Renal cortical epithelial cell (primary cell): ENCODE data around the gene MRPL24. TPM values are rescaled to one million over a fixed set of nuclear protein-coding genes. Genes with fewer than 3 reads are reported as not detected.
"Not testable (repeated sequence)": the region's sequence is repeated elsewhere in the genome, so short reads cannot be mapped to it uniquely, and the experiment has no call there.

ENCODE experiments used
- DNase-seq: peaks from one replicate; pipeline ENCODE4 v3.0.0-alpha.2; 2011; ENCODE audit warnings: low read depth
- total RNA-seq: library from RNA; depleted of rRNA; stranded (reverse); fragments of >200 nt; gene quantifications from 2 replicates; pipeline ENCODE4 v1.2.3, GENCODE V29; 2014

MRPL24 gene
- total RNA-seq, 1 donor from 2014 or later = 26.3 TPM

DNA sequence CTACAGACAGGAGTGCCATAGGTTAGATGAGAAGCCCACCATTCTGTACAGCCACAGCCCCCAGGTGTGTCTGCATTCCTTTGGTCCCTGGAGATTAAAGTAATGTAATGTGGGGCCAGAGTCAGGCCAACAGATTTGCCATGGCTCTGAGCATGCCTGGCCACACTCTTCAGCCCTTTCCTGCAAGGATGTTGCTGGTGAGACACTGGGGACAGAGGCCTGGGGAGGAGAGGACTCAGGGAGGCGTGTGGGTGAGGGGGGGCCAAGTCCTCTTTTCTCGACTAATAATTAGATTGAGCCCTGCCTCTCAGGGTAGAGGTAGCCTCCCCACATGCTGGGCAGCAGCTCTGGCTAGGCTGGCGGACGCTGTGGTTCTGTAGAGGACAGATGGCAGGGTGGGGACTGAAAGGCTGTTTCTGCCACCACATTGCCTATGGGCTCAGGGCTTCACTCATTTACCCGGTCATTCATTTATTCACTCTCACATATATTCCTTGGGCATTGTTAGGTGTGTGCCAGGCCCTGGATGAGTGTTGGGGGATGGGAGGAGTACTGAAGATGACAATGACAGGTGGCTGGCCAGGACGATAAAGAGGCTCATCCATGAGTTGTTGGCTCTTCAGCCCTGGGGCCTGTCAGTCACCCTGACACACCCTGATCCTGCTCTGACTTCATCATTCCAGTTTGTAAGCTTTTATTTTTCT, 19.4 kb upstream of the MRPL24 start:
- no peak for DNase-seq

DNA sequence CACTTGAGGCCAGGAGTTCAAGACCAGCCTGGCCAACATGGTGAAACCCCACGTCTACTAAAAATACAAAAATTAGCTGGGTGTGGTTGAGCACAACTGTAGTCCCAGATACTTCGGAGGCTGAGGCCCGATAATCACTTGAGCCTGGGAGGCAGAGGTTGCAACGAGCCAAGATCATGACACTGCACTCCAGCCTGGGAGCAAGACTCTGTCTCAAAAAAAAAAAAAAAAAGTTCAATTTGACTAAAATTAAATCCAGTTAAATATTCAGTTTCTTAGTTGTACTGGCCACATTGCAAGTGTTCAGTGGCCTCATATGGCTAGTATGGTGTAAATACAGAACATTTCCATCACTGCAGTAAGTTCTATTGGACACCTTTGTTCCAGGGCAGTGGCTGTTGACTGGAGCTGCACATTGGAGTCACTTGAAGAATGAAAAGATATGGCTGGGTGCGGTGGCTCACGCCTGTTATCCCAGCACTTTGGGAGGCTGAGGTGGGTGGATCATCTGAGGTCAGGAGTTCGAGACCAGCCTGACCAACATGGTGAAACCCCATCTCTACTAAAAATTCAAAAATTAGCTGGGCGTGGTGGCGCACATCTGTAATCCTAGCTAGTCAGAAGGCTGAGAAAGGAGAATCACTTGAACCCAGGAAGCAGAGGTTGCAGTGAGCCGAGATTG, 16.8 kb upstream of the MRPL24 start:
- DNase-seq = not testable (repeated sequence)

DNA sequence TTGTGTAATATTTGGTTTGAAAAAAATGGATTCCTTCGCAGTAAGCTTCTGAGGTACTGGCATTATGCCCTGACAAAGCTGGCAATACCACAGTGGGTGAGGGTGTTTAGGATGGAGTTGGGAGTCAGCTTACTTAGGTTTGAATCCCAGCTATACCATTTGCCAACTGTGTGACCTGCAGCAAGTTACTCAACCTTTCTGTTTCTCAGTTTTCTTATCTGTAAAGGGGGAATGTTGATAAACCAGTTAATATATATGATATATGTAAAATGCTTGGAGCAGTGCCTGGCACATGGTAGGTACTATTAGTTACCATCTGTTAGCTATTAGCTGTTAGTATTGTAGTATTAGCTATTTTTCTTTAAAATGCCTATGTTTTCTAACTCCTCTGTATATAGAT, 15.5 kb upstream of the MRPL24 start:
- no peak for DNase-seq

DNA sequence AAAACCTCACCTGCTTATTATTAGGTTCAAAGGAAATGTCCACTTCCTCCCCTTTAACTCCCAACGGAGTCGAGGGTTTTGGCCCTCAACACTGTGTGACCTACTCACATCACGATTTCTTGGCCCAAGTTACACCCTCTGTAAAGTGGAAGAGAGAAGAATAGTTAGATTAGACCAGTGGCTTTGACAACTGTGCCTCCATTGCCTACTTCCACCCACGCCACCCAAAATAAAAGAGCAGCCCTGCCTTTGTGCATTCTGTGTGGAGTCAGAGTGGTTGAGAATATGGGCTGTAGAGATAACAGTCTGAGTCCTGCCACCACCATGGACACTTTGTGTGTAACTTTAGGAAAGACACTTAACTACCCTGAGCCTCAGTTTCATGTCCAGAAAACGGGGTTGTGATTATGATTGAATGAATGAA, 14.7 kb upstream of the MRPL24 start:
- DNase-seq = no peak

DNA sequence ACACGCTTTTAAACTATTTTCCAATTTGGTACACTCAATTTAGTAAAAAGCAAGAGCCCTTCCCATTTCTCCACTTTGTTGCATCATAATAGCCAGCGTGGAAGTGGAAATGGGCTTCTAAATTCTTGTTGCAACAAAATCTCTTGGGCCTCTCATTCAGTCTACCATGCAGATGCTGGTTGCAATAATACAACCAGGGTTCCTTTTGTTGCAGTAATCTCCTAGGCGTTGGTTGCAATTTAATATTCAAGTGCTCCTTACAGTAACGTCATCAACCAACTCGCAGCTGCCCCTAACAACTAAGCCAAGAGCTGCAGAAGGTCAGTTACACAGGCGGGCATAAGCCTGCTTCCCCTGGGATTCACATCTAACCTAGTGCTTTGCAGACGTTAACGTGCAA, 13.3 kb upstream of the MRPL24 start:
- DNase-seq = no peak

DNA sequence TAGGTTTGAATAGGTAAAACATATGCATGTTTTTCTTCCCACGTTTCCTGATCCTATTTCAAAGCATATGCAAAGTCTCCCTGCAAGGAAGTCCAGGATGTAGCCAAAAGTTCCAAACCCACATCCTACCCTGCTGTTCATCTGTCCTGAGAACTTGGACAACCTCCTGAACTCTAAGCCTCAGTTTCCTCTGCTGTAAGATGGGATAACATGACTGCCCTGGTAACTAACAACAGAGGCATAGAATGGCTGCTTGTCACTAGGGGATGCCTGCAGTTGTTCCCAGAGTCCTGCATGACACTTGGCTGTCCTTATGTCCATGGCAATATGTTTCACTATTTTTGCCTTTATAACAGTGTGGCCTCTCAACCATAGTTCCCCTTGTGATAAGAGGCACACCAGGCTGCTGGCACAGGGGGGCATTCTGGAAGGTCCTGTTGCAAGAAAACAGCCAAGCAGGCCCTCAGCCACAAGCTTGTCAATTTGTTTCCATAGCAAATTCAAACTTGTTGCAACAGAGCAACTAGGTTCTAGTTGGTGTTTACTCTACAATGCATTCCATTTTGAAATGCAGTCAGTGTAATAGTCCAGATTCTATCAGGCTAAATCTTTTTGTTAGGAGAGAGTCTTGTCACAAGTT, 12.1 kb upstream of the MRPL24 start:
- DNase-seq = peak; percentile 64

DNA sequence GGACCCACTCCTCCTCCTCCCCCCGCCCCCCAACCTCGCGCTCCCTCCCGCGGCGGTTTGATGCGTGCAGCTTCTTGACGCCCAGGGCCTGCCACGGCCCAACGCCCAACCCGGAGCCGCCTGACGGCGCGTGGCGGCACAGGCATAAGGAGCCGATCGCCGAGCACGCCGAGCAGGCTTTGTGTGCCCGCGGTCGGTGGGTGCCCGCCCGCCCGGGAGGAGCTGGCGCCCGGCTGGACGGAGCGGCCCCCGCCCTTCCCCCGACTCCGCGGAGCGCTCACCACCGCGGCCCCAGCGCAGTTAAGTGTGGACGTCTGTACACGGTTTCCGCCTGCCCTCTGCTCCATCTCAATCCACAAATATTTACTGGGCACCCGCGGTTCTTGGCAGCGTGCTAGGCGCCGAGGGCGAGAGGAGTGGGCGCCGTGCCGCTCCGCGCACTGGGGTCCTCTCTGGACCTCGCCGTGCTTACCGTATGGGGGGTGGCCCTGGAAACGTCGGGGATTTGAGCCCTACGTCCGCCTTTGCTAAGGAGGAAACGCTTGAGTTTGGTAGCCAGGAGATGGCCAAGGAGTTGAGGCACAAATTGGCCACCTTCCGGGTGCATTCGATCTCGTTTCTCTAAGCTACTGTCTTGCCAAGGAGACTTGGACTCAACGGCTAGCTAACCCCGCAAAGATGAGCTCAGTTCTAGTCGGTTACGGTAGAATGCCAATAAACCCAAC, 11.0 kb upstream of the MRPL24 start:
- peak; percentile 82 for DNase-seq

DNA sequence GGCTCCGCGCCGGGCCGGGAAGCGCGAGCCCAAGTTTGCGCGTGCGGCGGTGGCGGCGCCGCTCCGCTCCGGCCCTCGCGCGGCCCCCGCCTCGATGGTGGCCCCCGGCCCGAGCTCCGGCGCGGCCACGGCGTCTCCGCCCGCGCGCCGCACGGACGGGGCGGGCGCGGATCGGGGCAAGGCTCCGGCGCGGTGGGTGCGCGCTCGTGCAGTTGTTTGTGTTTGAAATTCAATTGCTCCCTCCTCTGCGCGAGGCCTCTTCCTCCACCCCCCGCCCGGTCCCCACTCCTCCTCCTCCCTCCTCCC, 10.5 kb upstream of the MRPL24 start, which contains the start of gene HDGF:
TSS of gene HDGF (minus strand) at position 225 of the 306 bp plus-strand sequence. CDS start 246 bp downstream, outside the sequence.
- no peak for DNase-seq

DNA sequence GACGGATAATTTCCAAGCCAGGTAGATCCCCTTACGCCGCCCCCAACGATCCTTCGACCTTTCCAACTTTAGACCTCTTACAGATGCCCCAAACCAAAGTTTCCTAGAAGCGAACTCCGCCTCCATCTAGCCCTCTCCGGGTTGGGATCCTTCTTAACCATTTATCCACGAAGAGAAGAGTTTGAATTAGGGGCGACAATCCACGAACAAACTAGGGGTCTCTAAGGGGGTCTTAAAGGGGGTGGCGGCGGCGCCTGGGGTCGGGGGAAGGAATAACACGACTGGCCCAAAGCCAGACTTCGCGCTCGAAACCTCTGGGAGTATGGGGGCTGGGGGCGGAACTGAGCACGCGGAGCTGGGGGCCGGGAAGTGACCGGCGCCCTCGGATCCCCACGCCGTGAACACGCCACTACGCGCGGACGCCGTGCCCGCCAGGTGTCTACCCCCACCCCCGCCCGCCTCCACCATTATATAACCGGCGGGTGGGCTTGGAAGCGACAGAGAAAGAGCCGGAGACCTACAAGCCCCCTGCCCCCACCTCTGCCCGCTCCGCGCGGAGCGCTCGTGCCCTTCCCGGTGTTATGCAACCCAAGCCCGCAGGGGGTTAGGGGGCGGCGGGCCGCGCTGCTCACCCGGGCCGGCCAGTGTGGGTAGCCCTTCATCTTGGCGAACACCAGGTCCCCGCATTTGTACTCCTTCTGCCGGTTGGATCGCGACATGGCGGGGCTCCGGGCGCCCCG, 10.0 kb upstream of the MRPL24 start:
- no peak for DNase-seq

DNA sequence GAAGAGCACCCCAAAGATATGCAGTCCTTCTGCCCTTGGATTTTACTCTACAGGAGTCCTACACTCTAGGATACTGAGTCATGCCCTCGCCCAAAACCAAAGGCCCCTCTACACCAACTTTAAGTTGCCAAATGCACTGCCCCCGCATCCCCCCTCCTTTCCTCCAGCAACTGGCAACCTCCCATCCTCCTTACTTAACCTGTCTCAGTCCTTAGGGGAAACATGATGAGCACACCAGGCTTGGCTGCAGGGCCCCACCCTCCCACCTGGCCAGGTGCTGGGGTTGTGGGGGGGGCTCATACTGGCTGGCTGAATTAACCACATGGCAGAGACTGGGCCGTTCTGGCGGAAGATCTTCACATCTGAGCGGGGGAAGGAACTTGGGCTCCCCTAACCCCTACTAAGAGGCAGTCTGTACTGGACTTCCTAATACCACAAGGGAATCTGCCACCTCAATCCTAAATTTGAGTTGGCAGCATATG, 9.3 kb upstream of the MRPL24 start:
- no peak for DNase-seq

DNA sequence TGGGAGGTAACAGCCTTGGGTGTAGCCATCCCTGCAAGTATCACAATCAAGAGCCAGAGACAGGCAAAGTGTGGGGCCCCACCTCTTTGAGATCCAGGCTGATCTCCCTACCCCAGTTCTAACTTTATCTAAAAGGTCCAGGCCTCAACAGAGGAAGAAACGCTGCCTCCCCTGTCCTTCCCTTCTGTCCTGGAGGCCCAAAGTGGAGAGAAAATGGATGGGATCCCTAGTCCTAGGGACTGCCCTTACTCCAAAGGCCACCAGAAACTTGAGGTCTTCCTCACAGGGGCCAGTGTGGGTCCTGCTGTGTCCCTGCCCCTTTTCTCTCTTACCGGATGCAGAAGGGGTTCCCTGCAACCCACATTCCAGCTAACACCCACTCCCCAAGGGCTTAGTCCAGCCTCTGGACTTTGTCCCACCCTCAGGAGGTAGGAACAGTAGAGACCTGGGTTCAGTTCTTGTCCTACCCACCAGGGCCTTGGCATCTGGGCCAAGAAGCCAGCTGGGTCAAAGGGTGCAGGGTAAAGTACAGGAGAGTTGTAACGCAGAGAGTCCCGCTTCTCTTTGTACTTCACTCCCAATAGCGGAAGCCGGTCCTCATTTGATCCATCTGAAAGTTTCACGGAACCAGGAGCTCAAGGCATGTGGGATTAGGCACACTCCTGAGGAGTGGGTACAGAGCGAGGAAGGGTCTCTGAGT, 8.7 kb upstream of the MRPL24 start:
- no peak for DNase-seq

DNA sequence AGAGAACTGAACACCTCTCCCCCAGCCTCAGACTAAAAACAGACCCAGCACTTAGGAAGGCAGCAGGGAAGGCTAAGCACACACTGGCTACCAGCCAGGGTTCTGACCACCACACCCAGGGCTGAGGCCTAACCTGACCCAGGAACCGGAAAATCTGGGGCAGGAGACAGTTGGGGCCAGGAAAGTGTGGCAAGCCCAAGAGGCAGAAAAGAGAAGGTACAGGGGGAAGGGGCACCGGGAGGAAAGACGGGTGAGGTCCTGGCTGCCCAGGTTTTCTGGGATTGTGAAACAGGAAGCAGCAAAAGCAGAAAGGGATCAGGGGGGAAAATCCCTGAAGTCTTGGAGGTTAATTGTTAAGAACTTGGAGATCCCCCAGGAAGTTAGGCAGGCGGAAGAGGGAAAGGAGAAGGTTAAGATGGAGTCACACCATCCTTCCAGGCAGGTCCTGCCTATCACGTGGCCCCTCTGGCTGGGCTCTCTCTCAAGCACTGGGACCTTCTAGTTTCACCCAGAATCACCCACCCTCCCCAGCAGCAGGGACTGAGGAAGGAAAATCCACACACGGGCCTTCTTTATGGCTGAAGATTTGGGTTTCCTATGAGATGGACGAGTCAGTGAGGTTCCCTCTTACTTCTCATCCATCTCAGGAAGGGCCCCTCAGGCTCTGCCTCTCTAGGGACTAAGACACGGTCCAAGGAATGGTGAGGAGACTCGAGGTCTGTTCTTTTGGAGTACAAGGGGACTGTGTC, 8.0 kb upstream of the MRPL24 start:
- DNase-seq = peak; percentile 95

DNA sequence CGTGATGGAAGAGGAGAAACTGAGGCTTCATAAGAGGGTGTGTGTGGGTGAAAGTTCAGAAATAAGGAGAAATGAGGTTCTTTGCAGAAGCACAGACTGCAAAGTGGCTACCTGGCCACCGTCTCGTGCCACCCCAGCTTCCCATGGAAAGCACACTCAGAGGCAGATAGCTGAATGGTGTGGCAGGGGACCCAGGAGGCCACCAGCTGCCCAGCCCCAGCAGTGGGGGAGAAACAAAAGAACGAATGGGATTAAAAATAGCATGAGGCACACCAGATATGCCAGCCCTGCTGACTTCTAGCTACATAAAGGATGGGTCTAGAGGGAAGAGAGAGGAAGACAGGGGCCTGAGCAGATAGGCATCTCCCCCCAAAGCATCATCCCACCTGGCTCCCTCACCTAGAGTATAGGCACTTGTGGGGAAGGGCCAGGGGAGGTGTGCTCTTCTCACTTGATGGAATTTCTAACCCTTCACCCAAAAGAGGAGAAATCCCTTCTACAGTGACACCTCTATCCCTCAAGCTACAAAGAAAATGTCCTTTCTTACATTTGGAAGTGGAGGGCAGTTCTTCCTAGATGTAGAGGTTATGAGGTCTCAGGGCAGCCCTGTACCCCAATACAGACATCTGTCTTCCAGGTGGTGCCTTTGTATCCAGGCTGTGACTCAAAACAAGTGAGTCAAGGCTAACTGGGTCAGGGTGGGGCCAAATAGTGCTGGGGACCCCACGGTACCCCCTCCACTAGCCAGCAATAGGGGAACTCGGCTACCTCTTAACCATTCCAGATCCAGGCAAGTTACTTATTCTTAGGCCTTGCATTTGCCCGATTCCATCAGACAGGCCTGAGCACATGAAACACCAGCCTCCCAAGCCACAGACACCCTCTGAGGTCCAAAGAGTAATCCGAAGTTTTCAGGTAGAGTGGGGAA, 7.1 kb upstream of the MRPL24 start:
- DNase-seq = no peak

DNA sequence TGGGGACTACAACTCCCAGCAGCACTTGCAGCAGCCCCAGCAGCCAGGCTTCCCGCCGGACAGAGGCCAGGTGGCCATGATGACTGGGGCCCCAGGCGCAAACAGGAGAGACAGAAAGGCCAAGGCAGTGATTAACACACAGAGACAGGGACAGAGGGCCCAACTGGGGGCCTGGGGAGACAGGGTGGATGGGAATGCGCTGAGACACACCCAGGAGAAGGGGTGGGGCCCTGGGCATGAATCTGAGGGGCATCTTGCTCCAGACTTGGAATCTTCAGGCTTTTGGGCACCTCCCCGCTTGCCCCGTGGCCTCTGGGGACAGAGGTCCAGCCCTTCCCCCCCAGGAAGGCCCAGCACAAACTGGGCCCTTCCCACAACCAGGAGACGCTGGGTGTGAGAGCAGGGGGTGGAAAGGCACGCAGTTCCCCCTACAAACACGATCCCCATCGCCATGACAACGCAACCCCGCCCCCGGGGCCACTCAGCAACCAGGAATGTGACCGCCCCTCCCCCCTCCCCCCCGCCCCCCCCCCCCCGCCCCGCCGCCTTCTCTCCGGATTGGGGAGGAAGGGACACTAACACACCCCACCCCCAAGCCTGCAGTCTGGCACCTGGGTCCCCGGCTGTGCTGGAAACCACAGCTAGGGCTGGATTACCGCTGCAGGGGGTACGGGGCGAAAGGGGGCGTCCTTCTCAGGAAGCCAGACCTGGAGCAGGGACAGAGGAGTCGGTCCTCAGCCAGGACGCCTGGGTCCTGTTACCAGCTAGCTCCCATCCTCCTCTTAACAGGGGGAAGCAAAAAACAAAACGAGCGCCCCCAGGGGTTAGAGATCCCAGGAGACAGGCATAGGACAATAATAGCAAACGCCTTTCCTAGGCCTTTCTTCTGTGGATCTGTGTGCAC, 6.1 kb upstream of the MRPL24 start:
- peak; percentile 89 for DNase-seq

DNA sequence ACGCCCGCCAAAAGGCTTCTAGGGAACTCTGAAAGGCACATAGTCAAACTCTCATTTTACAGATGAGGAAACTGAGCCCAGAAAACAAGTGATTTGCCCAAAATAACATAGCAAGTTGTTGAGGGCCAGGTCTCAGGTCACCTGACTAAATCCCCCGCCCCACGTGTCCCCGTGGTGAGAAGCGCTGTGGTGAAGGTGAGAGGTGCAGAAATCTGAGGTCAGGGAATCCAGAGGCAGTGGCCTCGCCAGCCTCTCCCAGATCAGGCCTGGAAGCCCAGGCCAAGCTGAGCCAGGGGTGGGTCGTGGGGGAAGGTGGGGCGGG, 5.5 kb upstream of the MRPL24 start:
- no peak for DNase-seq

DNA sequence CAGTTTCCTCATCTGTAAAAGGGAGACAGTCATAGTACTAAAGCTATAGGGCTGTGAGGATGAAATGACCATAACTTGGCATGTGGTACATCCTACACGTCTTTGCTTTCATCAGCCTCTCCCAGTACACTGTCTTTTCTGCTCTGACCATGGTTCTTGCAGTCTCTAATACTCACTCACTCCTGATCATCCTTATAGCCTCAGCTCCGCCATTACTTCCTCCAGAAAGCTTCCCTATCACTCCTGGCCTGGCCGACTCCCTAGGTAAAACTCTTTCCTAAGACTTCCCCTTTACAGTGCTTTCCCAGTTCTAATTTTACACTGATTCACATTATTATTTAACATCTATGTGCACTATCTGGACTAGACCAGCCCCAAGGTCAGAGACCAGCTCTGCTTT, 5.0 kb upstream of the MRPL24 start:
- DNase-seq = no peak

DNA sequence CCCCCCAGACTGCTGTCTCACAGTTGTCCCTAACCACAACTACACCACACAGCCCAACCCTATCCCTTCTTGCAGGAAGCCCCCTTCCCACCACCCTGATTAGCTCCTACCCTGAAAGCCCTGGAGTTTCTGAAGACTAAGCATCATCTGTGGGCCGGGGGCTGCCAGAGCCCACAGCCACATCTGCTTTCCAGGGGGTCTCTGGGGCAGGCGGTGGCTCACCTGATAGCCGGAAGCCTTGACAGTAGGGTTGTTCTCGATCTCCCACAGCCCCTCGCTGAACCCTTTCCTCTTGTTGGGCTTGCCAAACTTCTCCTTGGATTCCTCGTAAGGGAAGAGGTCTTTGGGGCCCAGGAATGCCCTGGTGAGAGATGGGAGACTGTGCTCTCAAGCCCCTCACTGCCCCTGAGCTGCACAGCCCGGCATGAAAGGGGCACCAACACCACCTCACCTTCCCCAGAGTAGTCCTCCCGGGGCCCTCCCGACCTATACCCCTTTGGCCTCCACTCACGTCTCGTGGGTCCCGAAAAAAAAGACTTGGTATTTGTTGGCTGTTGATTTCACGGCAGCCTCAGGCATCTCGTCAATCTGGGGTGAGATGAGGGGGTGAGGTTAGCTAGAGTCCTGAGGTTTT, 4.0 kb upstream of the MRPL24 start:
- DNase-seq = no peak

DNA sequence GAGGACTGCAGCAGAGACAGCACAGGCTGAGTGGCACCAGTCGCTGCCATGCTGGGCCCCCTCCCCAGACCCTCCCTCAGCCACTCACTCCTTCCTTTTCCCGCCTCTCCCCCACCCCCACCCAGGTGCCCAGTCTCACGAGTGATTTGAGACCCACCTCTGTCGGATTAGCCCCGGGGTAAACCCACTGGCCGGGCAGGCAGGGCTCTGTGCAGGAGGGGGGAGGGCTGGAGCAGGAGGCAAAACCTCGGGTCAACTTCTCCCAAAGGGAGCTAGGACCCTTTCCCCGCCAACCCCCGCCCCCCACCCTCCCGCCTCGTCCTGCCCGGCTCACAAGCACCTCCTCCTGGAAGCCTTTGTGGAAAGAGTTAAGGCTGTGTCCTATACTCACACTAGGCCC, 3.5 kb upstream of the MRPL24 start:
- DNase-seq = no peak
